Endothelial cell of umbilical vein (primary cell): ENCODE data around the gene SMARCAD1.

Experiments used
- CTCF ChIP-seq, 2 donors: IDR thresholded peaks; 1 replicate in 1 of 2; 2 replicates in 1 of 2; pipeline ENCODE4 v1.5.1; 2011; ENCODE audit warnings: low read length in 2 of 2, mild to moderate bottlenecking in 2 of 2, moderate library complexity in 2 of 2, control low read depth in 1 of 2, inconsistent platforms in 1 of 2, low read depth in 1 of 2; ENCODE audit not compliant: insufficient read depth in 1 of 2; ENCODE audit errors: extremely low read depth in 1 of 2
- MAX ChIP-seq: IDR thresholded peaks from 2 replicates; pipeline ENCODE4 v1.6.1; 2011; ENCODE audit not compliant: insufficient read depth, insufficient read length
- POLR2A ChIP-seq: IDR thresholded peaks from 2 replicates; pipeline ENCODE4 v1.6.1; 2012; ENCODE audit warnings: low read depth, mild to moderate bottlenecking, control low read depth, low read length
- POLR2AphosphoS5 ChIP-seq: IDR thresholded peaks from 2 replicates; pipeline ENCODE4 v1.6.1; 2012; ENCODE audit warnings: low read depth, mild to moderate bottlenecking, control low read depth, low read length, moderate library complexity; ENCODE audit not compliant: insufficient read depth

- no peak for TF ChIP-seq POLR2AphosphoS5
- TF ChIP-seq CTCF (IDR thresholded peaks at IDR 0.05; ENCODE audit: extremely low read depth in 1 of 2, insufficient read depth in 1 of 2, low read depth in 1 of 2, low read length in 2 of 2): no peak
- TF ChIP-seq POLR2A: no peak
- no peak for TF ChIP-seq MAX
These were observed 32.0 kb upstream of the SMARCAD1 start for GRCh38 chr4:94175553-94176261.
